Nephron (organoid): ENCODE measurements around the gene ZNF354B.
"Not testable (repeated sequence)": the region's sequence is repeated elsewhere in the genome, so short reads cannot be mapped to it uniquely, and the experiment has no call there.

Source experiments
- H3K27ac Mint-ChIP-seq, 3 experiments: 2 replicates each; pipeline ENCODE4 v1.8.0; 2020; ENCODE audit warnings: mixed read lengths in 3 of 3, mild to moderate bottlenecking in 2 of 3, moderate library complexity in 1 of 3
- H3K27me3 Mint-ChIP-seq: 2 replicates; pipeline ENCODE4 v1.8.0; 2021; ENCODE audit warnings: low read depth, mild to moderate bottlenecking, moderate library complexity, mixed read lengths
- H3K36me3 Mint-ChIP-seq: 2 replicates; pipeline ENCODE4 v1.8.0; 2020; ENCODE audit warnings: low read depth, mixed read lengths
- H3K4me1 Mint-ChIP-seq: 2 replicates; pipeline ENCODE4 v1.8.0; 2020; ENCODE audit warnings: mixed read lengths
- H3K4me3 Mint-ChIP-seq, 3 experiments: 2 replicates each; pipeline ENCODE4 v1.8.0; 2020; ENCODE audit warnings: mild to moderate bottlenecking in 3 of 3, mixed read lengths in 3 of 3, moderate library complexity in 2 of 3
- H3K9me3 Mint-ChIP-seq: 2 replicates; pipeline ENCODE4 v1.8.0; 2020; ENCODE audit warnings: mixed read lengths
- CTCF ChIP-seq, 3 experiments: fragments of 200-600 bp; sonication (generic); IDR thresholded peaks; one replicate each; pipeline ENCODE4 v1.5.0; 2021; ENCODE audit warnings: antibody characterized with exemption in 3 of 3; ENCODE audit not compliant: unreplicated experiment in 3 of 3

The ZNF354B gene

GRCh38 chr5:178849316-178849715, 10.4 kb upstream of the ZNF354B start:
- no peak for TF ChIP-seq CTCF (IDR thresholded peaks at IDR 0.05; ENCODE audit: unreplicated experiment in 3 of 3)
- H3K4me1 Mint-ChIP-seq = no peaks in the 10 kb centered on the region
- no peak overlapping the region for H3K27ac Mint-ChIP-seq
- H3K4me3 Mint-ChIP-seq = no peak overlapping the region
- H3K36me3 Mint-ChIP-seq = no peaks in the 10 kb centered on the region
- H3K27me3 Mint-ChIP-seq = peaks cover 3% of the 10 kb centered on the region
- H3K9me3 Mint-ChIP-seq = peaks cover 3% of the 10 kb centered on the region

GRCh38 chr5:178851951-178852350, 7.8 kb upstream of the ZNF354B start:
- H3K27ac Mint-ChIP-seq = no peak overlapping the region
- no peak overlapping the region for H3K4me3 Mint-ChIP-seq
- H3K4me1 Mint-ChIP-seq = no peaks in the 10 kb centered on the region

GRCh38 chr5:178854284-178854683, 5.5 kb upstream of the ZNF354B start:
- no peak overlapping the region for H3K4me3 Mint-ChIP-seq

More at GRCh38 chr5:178851951-178852350, 7.8 kb upstream of the ZNF354B start:
- Mint-ChIP-seq H3K27me3 (peaks cover 10% of the 10 kb centered on the region), H3K36me3 (no peaks in the 10 kb centered on the region), H3K9me3 (peaks cover 3% of the 10 kb centered on the region)
- no peak for TF ChIP-seq CTCF (IDR thresholded peaks at IDR 0.05; ENCODE audit: unreplicated experiment in 3 of 3)

GRCh38 chr5:178860615-178861014, 862 bp downstream of the ZNF354B start:
- not testable (repeated sequence) for H3K27me3 Mint-ChIP-seq, H3K9me3 Mint-ChIP-seq, H3K27ac Mint-ChIP-seq
- Mint-ChIP-seq H3K36me3 (peaks cover 35% of the 10 kb centered on the region), H3K4me3 (peak overlapping the region; percentile 83 to 86 (median 84)), H3K4me1 (peaks cover 18% of the 10 kb centered on the region)

More at GRCh38 chr5:178854284-178854683, 5.5 kb upstream of the ZNF354B start:
- H3K27me3 Mint-ChIP-seq = peaks cover 7% of the 10 kb centered on the region
- H3K36me3 Mint-ChIP-seq = no peaks in the 10 kb centered on the region
- H3K9me3 Mint-ChIP-seq = peaks cover 3% of the 10 kb centered on the region
- H3K4me1 Mint-ChIP-seq = no peaks in the 10 kb centered on the region
- TF ChIP-seq CTCF (IDR thresholded peaks at IDR 0.05; ENCODE audit: unreplicated experiment in 3 of 3) = no peak
- H3K27ac Mint-ChIP-seq = no peak overlapping the region

- Mint-ChIP-seq H3K4me1 (peaks cover 18% of the 10 kb centered on the region), H3K9me3 (no peaks in the 10 kb centered on the region), H3K27ac (peak overlapping the region; percentile 23 to 77 (median 52)), H3K36me3 (peaks cover 45% of the 10 kb centered on the region), H3K4me3 (peak overlapping the region; percentile 77 to 91 (median 89)), H3K27me3 (no peaks in the 10 kb centered on the region)
- no peak for TF ChIP-seq CTCF (IDR thresholded peaks at IDR 0.05; ENCODE audit: unreplicated experiment in 3 of 3)
Measured at GRCh38 chr5:178861627-178862026, 1.9 kb downstream of the ZNF354B start.

- Mint-ChIP-seq H3K9me3 (peaks cover 14% of the 10 kb centered on the region), H3K4me1 (peaks cover 4% of the 10 kb centered on the region), H3K36me3 (peaks cover 89% of the 10 kb centered on the region), H3K27me3 (no peaks in the 10 kb centered on the region), H3K27ac (no peak overlapping the region), H3K4me3 (no peak overlapping the region)
- no peak for TF ChIP-seq CTCF (IDR thresholded peaks at IDR 0.05; ENCODE audit: unreplicated experiment in 3 of 3)
Measured at GRCh38 chr5:178866946-178867345, 7.2 kb downstream of the ZNF354B start.
